HCT116 (cell line): Measurements from ENCODE around the gene NHERF1. TPM values are rescaled to one million over a fixed set of nuclear protein-coding genes. Genes with fewer than 3 reads are reported as not detected.

Experiments
- ATAC-seq: fragments of 200-7000 bp; cut with Tn5 transposase; 2 replicates; pipeline ENCODE4 v1.9.1; 2020; ENCODE audit warnings: mild to moderate bottlenecking, moderate library complexity
- BruUV-seq: library from RNA; stranded (reverse); fragments of 400-500 nt; replicated peaks from 2 replicates; lab custom pipeline; 2021; lab: Mats Ljungman, UMichigan
- CTCF ChIA-PET: fragments of 300-600 bp; sonication (Branson Sonifier 250); formaldehyde crosslinking; loops from one replicate; lab custom pipeline; 2021; ENCODE audit warnings: antibody characterized with exemption; lab: Charles Lee
- POLR2A ChIA-PET: fragments of 300-600, 350-600 bp; sonication (Branson Sonifier 250); formaldehyde crosslinking; loops from one replicate; lab custom pipeline; 2021; ENCODE audit warnings: antibody characterized with exemption; lab: Charles Lee
- RAD21 ChIA-PET, 2 experiments: fragments of 300-600 bp; sonication (Branson Sonifier 250); formaldehyde crosslinking; loops; one replicate each; lab custom pipeline; 2023; ENCODE audit warnings: low total read pairs in 2 of 2; ENCODE audit not compliant: uncharacterized antibody in 2 of 2, unreplicated experiment in 2 of 2, low non-redundant PET in 1 of 2; lab: Charles Lee
- DNase-seq: peaks from one replicate; pipeline ENCODE4 v3.0.0-alpha.2; 2010; ENCODE audit warnings: low read depth, low spot score
- H2AFZ ChIP-seq: fragments of 200-600 bp; shearing (Covaris generic), sonication (generic); 2 replicates; pipeline ENCODE4 v1.6.1; 2017; ENCODE audit warnings: low read depth, mixed run types, mixed read lengths, antibody characterized with exemption, low read length; ENCODE audit not compliant: poor library complexity, severe bottlenecking
- H3K27ac ChIP-seq: 2 replicates; pipeline ENCODE4 v1.5.1; 2012; ENCODE audit warnings: low read depth, low read length
- H3K27me3 ChIP-seq: fragments of 200-600 bp; sonication (generic); 2 replicates; pipeline ENCODE4 v1.6.1; 2016; ENCODE audit warnings: mixed run types, low read length, mixed read lengths; ENCODE audit not compliant: insufficient read depth
- H3K36me3 ChIP-seq, 2 experiments: fragments of 200-500 bp in 1 of 2; fragments of 200-600 bp in 1 of 2; sonication (Bioruptor generic) in 1 of 2; sonication (generic) in 1 of 2; 2 replicates each; pipeline versions ENCODE4 v1.5.1 to v1.6.1; 2014 to 2016; ENCODE audit warnings: low read length in 2 of 2, inconsistent platforms in 1 of 2, mixed read lengths in 1 of 2, mixed run types in 1 of 2; ENCODE audit not compliant: insufficient read depth in 2 of 2, control insufficient read depth in 1 of 2
- H3K4me1 ChIP-seq, 2 experiments: fragments of 200-600 bp in 1 of 2; sonication (generic) in 1 of 2; 2 replicates each; pipeline versions ENCODE4 v1.5.1 to v1.6.1; 2012 to 2017; ENCODE audit warnings: low read length in 2 of 2, inconsistent platforms in 1 of 2, mild to moderate bottlenecking in 1 of 2, mixed read lengths in 1 of 2, mixed run types in 1 of 2, moderate library complexity in 1 of 2; ENCODE audit not compliant: insufficient read depth in 2 of 2, control insufficient read depth in 1 of 2
- H3K4me2 ChIP-seq: fragments of 200-600 bp; sonication (generic); 2 replicates; pipeline ENCODE4 v1.6.1; 2017; ENCODE audit warnings: mixed run types, low read length, mixed read lengths
- H3K4me3 ChIP-seq, 2 experiments: fragments of 200-600 bp in 1 of 2; sonication (generic) in 1 of 2; replicated peaks in 1 of 2; 2 replicates each; pipeline ENCODE4 v1.5.1; 2011 to 2016; ENCODE audit warnings: low read length in 2 of 2, control low read depth in 1 of 2, low read depth in 1 of 2, mild to moderate bottlenecking in 1 of 2, mixed read lengths in 1 of 2, mixed run types in 1 of 2
- H3K79me2 ChIP-seq: fragments of 200-600 bp; sonication (generic); 2 replicates; pipeline ENCODE4 v1.6.1; 2017; ENCODE audit warnings: mild to moderate bottlenecking, mixed run types, low read length, moderate library complexity, mixed read lengths; ENCODE audit not compliant: insufficient read depth
- H3K9ac ChIP-seq: fragments of 200-600 bp; sonication (generic); 2 replicates; pipeline ENCODE4 v1.6.1; 2016; ENCODE audit warnings: low read length, mixed read lengths
- H3K9me2 ChIP-seq: fragments of 200-600 bp; sonication (generic), shearing (Covaris generic); 2 replicates; pipeline ENCODE4 v1.6.1; 2017; ENCODE audit warnings: mixed run types, mild to moderate bottlenecking, moderate library complexity; ENCODE audit not compliant: insufficient read depth
- H3K9me3 ChIP-seq, 2 experiments: fragments of 200-500 bp in 1 of 2; fragments of 200-600 bp in 1 of 2; sonication (Bioruptor generic) in 1 of 2; sonication (generic) in 1 of 2; 2 replicates each; pipeline ENCODE4 v1.6.1; 2014 to 2017; ENCODE audit warnings: low read length in 2 of 2, mixed read lengths in 2 of 2, inconsistent platforms in 1 of 2, low read depth in 1 of 2, mild to moderate bottlenecking in 1 of 2, mixed run types in 1 of 2, moderate library complexity in 1 of 2; ENCODE audit not compliant: control insufficient read depth in 1 of 2, insufficient read depth in 1 of 2
- H4K20me1 ChIP-seq: fragments of 200-600 bp; sonication (generic), shearing (Covaris generic); 2 replicates; pipeline ENCODE4 v1.6.1; 2017; ENCODE audit warnings: mixed run types, mild to moderate bottlenecking, moderate library complexity; ENCODE audit not compliant: insufficient read depth
- CBX3 ChIP-seq: IDR thresholded peaks from 2 replicates; pipeline ENCODE4 v1.6.1; 2012; ENCODE audit warnings: low read depth
- EZH2 ChIP-seq: fragments of 200-600 bp; sonication (generic); IDR thresholded peaks from 2 replicates; pipeline ENCODE4 v1.6.1; 2017; ENCODE audit warnings: antibody characterized with exemption, mixed run types
- RAD21 ChIP-seq: IDR thresholded peaks from 2 replicates; pipeline ENCODE4 v1.6.1; 2012; ENCODE audit warnings: low read depth, mild to moderate bottlenecking
- YY1 ChIP-seq: IDR thresholded peaks from 2 replicates; pipeline ENCODE4 v1.6.1; 2011; ENCODE audit warnings: low read length, low read depth, moderate library complexity, mild to moderate bottlenecking; ENCODE audit not compliant: insufficient replicate concordance; ENCODE audit errors: extremely low read depth
- intact Hi-C: fragments of 100-400 bp; cut with micrococcal nuclease; formaldehyde crosslinking; loops from 2 replicates; pipeline ENCODE4 v1.10.0; 2022
- total RNA-seq: library from RNA; stranded (reverse); gene quantifications from one replicate; pipeline ENCODE4 v1.2.1, GENCODE V29; 2021; ENCODE audit not compliant: unreplicated experiment
- TF ChIP-seq, protein P1 (sequence below): IDR thresholded peaks from 2 replicates; pipeline ENCODE4 v1.6.1; 2012; ENCODE audit warnings: low read depth
- TF ChIP-seq, protein P2 (sequence below): IDR thresholded peaks from 2 replicates; pipeline ENCODE4 v1.6.1; 2011; ENCODE audit warnings: mild to moderate bottlenecking, low read length, moderate library complexity; ENCODE audit not compliant: insufficient replicate concordance; ENCODE audit errors: extremely low read depth
- TF ChIP-seq, protein P3 (sequence below), 3 experiments: fragments of 200-600 bp in 1 of 3; sonication (generic) in 1 of 3; IDR thresholded peaks in 2 of 3; conservative IDR thresholded peaks in 1 of 3; 2 replicates each; pipeline ENCODE4 v1.5.1; 2012 to 2017; ENCODE audit warnings: low read depth in 2 of 3, low read length in 2 of 3, antibody characterized with exemption in 1 of 3, borderline replicate concordance in 1 of 3, control low read depth in 1 of 3, mild to moderate bottlenecking in 1 of 3, mixed read lengths in 1 of 3, mixed run types in 1 of 3, moderate library complexity in 1 of 3; ENCODE audit not compliant: insufficient read depth in 1 of 3

The NHERF1 gene
- total RNA-seq, 1 experiment from 2014 or later, result 129 TPM

DNA sequence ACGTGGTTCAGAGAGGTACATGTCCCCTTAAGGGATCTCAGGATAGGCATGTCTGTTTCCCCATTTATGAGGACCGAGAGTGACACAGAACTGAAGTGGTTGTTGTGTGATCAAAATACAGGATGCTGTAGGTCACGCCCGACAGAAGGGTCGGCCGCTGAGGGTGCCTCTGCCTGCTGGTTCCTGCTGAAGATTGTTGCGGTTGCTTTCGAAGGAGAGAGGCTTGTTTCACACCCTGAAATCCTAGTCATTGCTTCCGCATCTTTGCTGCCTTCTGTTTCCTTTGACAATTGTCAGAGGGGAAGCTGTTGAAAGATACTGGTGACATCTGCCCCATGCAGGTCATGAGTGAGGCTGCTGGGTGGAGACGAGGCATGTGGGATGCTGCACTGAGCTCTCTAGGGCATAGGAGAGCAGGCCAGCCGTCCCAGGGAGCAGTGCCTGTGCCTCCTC, 31.5 kb downstream of the NHERF1 start (continued):
- TF ChIP-seq, protein P1, sequence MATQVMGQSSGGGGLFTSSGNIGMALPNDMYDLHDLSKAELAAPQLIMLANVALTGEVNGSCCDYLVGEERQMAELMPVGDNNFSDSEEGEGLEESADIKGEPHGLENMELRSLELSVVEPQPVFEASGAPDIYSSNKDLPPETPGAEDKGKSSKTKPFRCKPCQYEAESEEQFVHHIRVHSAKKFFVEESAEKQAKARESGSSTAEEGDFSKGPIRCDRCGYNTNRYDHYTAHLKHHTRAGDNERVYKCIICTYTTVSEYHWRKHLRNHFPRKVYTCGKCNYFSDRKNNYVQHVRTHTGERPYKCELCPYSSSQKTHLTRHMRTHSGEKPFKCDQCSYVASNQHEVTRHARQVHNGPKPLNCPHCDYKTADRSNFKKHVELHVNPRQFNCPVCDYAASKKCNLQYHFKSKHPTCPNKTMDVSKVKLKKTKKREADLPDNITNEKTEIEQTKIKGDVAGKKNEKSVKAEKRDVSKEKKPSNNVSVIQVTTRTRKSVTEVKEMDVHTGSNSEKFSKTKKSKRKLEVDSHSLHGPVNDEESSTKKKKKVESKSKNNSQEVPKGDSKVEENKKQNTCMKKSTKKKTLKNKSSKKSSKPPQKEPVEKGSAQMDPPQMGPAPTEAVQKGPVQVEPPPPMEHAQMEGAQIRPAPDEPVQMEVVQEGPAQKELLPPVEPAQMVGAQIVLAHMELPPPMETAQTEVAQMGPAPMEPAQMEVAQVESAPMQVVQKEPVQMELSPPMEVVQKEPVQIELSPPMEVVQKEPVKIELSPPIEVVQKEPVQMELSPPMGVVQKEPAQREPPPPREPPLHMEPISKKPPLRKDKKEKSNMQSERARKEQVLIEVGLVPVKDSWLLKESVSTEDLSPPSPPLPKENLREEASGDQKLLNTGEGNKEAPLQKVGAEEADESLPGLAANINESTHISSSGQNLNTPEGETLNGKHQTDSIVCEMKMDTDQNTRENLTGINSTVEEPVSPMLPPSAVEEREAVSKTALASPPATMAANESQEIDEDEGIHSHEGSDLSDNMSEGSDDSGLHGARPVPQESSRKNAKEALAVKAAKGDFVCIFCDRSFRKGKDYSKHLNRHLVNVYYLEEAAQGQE, result no peak

DNA sequence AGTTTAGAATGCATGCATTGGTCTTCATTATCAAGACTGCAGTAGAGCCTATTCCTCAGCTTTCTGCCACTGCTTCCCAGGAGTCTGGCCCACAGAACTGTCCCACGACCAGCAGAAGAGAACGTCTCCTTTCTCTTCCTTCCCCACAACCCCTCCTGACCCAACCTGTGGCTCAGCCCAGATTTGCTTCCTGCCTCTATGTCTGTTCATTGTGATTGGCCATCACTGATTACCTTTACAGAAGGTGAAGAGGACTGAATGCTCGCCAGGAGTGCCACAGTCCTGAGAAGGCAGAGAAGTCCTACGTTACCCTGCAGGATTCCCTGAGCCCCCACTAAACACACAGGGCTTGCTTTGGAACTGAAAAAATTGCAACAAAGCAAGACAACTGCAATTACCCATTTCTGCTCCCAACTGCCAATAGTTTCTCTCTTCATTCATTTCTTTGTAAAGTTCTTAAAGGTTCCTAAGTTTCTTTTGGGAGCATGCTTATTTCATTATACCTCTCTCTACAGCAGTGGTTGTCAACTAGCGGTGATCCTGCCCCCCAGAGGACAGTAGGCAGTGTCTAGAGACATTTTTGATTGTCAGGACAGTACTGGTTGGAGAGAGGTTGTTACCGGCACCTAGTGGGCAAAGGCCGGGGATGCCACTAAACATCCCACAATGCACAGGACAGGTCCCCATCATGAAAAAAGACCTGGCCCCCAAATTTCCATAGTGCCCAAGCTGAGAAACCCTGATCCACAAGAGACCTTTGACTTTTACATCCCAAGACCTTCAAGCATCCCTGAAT, 32.2 kb downstream of the NHERF1 start:
- Histone ChIP-seq H2AFZ (no peak overlapping the region), H3K36me3 (no peaks in the 10 kb centered on the region; a peak in 2 of 4 replicates), H3K27ac (no peak overlapping the region), H3K27me3 (no peaks in the 10 kb centered on the region), H3K4me1 (peaks cover 6 to 9% of the 10 kb centered on the region in 2 experiments), H3K9me3 (no peaks in the 10 kb centered on the region), H3K9me2 (no peaks in the 10 kb centered on the region), H4K20me1 (no peaks in the 10 kb centered on the region), H3K4me3 (no peak overlapping the region), H3K79me2 (peaks cover 23% of the 10 kb centered on the region), H3K4me2 (no peak overlapping the region), H3K9ac (no peak overlapping the region)
- TF ChIP-seq EZH2, result no peak
- peak; percentile 67 for TF ChIP-seq YY1
- peak; percentile 92 for TF ChIP-seq RAD21
- TF ChIP-seq, protein P2, sequence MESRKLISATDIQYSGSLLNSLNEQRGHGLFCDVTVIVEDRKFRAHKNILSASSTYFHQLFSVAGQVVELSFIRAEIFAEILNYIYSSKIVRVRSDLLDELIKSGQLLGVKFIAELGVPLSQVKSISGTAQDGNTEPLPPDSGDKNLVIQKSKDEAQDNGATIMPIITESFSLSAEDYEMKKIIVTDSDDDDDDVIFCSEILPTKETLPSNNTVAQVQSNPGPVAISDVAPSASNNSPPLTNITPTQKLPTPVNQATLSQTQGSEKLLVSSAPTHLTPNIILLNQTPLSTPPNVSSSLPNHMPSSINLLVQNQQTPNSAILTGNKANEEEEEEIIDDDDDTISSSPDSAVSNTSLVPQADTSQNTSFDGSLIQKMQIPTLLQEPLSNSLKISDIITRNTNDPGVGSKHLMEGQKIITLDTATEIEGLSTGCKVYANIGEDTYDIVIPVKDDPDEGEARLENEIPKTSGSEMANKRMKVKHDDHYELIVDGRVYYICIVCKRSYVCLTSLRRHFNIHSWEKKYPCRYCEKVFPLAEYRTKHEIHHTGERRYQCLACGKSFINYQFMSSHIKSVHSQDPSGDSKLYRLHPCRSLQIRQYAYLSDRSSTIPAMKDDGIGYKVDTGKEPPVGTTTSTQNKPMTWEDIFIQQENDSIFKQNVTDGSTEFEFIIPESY, result no peak
- TF ChIP-seq CBX3, result no peak
- TF ChIP-seq, protein P3, sequence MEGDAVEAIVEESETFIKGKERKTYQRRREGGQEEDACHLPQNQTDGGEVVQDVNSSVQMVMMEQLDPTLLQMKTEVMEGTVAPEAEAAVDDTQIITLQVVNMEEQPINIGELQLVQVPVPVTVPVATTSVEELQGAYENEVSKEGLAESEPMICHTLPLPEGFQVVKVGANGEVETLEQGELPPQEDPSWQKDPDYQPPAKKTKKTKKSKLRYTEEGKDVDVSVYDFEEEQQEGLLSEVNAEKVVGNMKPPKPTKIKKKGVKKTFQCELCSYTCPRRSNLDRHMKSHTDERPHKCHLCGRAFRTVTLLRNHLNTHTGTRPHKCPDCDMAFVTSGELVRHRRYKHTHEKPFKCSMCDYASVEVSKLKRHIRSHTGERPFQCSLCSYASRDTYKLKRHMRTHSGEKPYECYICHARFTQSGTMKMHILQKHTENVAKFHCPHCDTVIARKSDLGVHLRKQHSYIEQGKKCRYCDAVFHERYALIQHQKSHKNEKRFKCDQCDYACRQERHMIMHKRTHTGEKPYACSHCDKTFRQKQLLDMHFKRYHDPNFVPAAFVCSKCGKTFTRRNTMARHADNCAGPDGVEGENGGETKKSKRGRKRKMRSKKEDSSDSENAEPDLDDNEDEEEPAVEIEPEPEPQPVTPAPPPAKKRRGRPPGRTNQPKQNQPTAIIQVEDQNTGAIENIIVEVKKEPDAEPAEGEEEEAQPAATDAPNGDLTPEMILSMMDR (IDR thresholded peaks at IDR 0.05 in 2 of 3, conservative IDR thresholded peaks at IDR 0.05 in 1 of 3; ENCODE audit: borderline replicate concordance in 1 of 3, insufficient read depth in 1 of 3, low read depth in 2 of 3, low read length in 2 of 3), result peak; percentile 96 to 99 (median 97)
- ChIA-PET POLR2A (no interaction called here), CTCF (interaction anchor here (0.7 to 2.4 kb wide), 3 partner anchors 35 to 62 kb away, joined by 4 to 17 read pairs (median 4); no protein-coding TSS in a partner anchor), RAD21 (no interaction called here)
- BruUV-seq, result no TSS peak
- intact Hi-C loops, result loop anchor here (1.0 kb wide), 1 partner anchor 36 kb away; no protein-coding TSS in a partner anchor
- ATAC-seq, result peak; percentile 82
- peak; percentile 61 for DNase-seq
